ENCODE measurements around the gene SPRY2. TPM values are rescaled to one million over a fixed set of nuclear protein-coding genes. Genes with fewer than 3 reads are reported as not detected.

Gene SPRY2
- 9.4 and 12.2 TPM in 2 replicates for total RNA-seq

GRCh38 chr13:80341101-80341755 lies at the start of gene SPRY2:
SPRY2 (minus strand) TSS chr13:80341126; CDS start chr13:80337705, 3,421 bp downstream.

